Measurements from ENCODE around the gene SLC39A13. TPM values are rescaled to one million over a fixed set of nuclear protein-coding genes. Genes with fewer than 3 reads are reported as not detected.
A peak's percentile ranks its signal among the peaks of the same experiment; 100 is the strongest.

SLC39A13 gene
- total RNA-seq, 1 donor from 2014 or later = 124 TPM

DNA sequence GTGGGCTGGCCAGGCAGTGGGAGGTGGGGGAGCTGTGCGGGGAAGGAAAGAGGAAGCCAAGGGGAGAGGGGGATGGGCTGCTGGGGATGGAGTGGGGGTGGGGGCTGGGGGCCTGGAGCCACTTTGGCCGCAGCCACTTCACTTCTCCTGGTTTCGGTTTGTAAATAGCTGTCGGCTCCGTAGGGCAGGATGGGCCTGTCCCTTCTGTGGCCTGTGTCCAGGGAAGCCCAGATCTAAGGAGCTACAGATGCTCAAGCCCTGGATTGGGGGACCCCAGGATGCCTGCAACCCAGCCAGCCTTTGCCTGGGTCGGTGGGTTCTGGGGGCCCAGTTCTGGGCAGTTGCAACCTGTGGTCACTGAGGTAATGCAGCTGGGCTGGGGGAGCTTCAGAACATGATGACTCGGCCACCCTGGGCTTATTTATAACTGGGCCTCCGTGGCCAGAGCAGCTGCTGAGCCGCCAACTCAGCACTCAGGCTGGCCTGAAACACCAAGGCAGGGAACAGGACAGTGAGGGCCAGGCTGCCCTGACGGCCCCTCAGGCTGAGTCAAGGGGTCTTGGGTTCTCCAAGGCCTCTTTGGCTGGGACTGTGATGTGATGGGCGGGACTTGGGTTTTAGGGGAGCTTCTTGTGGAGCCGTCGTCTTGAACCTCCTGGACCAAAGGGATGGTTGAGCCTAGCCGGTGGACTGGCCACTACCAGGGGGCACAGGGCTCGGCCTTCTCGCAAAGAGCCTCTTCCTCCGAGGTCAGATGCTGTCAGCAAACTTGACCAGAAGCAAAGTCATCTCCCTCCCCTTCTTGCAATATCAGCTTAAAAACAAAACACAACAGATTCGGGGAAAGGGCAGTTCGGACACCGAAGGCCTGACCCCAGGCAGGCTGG, 15.0 kb upstream of the SLC39A13 start:
- Mint-ChIP-seq H3K27ac (ENCODE audit: unreplicated experiment) (peak overlapping the region; percentile 8), H3K27me3 (ENCODE audit: low read depth) (no peaks in the 10 kb centered on the region), H3K36me3 (ENCODE audit: low read depth) (no peaks in the 10 kb centered on the region), H3K9me3 (ENCODE audit: low read depth) (no peaks in the 10 kb centered on the region), H3K4me3 (ENCODE audit: unreplicated experiment) (no peak overlapping the region), H3K4me1 (ENCODE audit: low read depth) (no peaks in the 10 kb centered on the region)
- TF ChIP-seq, protein P1, sequence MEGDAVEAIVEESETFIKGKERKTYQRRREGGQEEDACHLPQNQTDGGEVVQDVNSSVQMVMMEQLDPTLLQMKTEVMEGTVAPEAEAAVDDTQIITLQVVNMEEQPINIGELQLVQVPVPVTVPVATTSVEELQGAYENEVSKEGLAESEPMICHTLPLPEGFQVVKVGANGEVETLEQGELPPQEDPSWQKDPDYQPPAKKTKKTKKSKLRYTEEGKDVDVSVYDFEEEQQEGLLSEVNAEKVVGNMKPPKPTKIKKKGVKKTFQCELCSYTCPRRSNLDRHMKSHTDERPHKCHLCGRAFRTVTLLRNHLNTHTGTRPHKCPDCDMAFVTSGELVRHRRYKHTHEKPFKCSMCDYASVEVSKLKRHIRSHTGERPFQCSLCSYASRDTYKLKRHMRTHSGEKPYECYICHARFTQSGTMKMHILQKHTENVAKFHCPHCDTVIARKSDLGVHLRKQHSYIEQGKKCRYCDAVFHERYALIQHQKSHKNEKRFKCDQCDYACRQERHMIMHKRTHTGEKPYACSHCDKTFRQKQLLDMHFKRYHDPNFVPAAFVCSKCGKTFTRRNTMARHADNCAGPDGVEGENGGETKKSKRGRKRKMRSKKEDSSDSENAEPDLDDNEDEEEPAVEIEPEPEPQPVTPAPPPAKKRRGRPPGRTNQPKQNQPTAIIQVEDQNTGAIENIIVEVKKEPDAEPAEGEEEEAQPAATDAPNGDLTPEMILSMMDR (IDR thresholded peaks at IDR 0.05) = no peak
- DNase-seq (ENCODE audit: low spot score) = no peak

DNA sequence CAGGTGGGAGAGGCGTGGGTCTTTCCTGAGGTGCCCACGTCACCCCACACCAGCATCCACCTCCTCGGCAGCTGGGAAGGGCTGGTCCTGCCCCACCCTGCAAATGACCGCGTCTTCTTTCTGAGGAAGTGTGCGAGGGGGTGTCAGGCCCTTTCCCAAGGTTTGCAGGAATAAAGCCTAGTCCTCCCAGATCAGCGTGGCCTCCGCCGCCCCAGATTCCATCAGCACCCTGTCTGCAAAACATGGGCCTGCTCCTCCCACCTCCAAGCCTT, 14.4 kb upstream of the SLC39A13 start:
- H3K36me3 Mint-ChIP-seq (ENCODE audit: low read depth) = no peaks in the 10 kb centered on the region
- TF ChIP-seq, protein P1 (IDR thresholded peaks at IDR 0.05) = no peak
- no peaks in the 10 kb centered on the region for H3K9me3 Mint-ChIP-seq (ENCODE audit: low read depth)
- no peaks in the 10 kb centered on the region for H3K27me3 Mint-ChIP-seq (ENCODE audit: low read depth)
- no peak overlapping the region for H3K4me3 Mint-ChIP-seq (ENCODE audit: unreplicated experiment)
- no peaks in the 10 kb centered on the region for H3K4me1 Mint-ChIP-seq (ENCODE audit: low read depth)
- H3K27ac Mint-ChIP-seq (ENCODE audit: unreplicated experiment) = no peak overlapping the region
- DNase-seq (ENCODE audit: low spot score) = no peak

DNA sequence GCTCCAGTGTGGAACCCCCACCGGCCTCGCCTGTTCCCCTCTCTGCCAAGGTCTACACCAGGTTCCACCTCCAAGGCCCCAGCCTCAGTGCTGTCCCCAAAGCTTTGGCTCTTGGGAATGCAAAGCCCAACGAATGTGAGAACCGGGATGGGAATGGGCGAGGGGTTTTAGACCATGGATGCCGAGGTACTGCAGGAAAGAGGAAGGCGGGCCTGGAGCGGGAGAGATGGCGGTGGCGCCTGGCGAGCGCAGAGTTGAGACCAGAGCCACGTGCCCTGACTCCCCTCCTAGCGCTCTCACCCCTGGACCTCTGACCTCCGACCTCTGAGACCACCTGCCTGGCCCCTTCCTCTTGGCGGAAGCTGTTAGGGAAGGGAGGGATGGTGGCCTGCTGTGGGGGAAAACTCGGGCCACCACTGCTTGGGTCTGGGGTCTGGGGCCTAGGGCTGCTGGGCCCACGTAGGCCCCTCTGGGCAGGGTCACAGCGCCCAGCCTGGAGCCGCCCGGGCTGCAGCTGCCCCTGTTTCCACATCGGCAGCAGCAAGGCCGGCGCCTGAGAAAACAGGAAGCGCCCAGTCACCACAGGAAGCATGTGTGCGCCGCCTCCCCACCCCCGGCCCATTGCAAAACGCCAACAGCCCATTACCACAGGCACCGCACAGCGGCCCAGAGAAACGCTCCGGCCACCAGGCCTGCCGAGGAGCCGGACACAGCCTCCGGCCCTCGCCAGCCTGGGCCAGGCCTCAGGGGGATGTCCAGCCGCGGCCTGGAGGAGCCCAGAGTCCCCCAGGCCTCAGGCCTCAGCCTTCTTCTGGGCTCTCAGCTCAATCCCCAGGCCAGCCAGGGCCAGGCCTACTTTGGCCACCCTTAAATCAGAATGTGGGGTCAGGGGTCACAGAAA, 13.8 kb upstream of the SLC39A13 start:
- no peaks in the 10 kb centered on the region for H3K27me3 Mint-ChIP-seq (ENCODE audit: low read depth)
- H3K9me3 Mint-ChIP-seq (ENCODE audit: low read depth) = no peaks in the 10 kb centered on the region
- no peak overlapping the region for H3K27ac Mint-ChIP-seq (ENCODE audit: unreplicated experiment)
- no peaks in the 10 kb centered on the region for H3K36me3 Mint-ChIP-seq (ENCODE audit: low read depth)
- TF ChIP-seq, protein P1 (IDR thresholded peaks at IDR 0.05) = no peak
- DNase-seq (ENCODE audit: low spot score) = no peak
- no peak overlapping the region for H3K4me3 Mint-ChIP-seq (ENCODE audit: unreplicated experiment)
- peaks cover 1% of the 10 kb centered on the region for H3K4me1 Mint-ChIP-seq (ENCODE audit: low read depth)

DNA sequence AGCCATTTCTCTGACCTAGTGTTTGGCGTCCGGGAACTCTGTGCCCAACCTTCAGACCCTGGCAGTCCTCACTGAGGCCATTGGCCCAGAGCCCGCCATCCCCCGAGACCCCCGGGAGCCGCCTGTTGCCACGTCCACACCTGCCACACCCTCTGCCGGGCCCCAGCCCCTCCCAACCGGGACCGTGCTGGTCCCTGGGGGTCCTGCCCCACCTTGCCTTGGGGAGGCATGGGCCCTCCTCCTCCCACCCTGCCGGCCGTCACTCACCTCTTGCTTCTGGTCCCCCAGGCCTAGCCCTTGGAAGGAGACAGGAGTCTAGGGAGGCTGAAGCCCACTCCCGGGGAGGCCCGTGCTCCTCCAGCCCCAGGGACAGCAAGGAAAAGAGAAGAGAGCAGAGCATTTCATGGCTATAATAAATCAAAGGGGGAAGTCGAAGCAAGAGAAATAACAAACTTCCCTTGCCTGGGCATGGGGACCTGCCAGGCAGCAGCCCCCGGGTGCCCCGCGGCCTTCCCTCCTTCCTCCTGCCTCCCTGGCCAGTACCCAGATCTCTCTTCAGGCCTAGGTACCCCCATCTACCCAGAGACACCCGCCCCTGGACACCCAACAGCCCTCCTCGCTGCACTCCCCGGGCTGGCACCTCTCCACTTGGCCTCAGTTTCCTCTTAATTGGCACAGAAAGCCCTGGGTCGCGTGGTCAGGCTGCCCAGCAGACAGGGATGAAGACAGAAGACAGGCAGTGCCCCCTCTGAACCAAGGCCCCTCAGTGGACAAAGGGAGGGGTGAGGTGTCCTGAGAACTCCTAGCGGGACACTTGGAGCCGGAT, 13.0 kb upstream of the SLC39A13 start:
- Mint-ChIP-seq H3K27me3 (ENCODE audit: low read depth) (no peaks in the 10 kb centered on the region), H3K9me3 (ENCODE audit: low read depth) (no peaks in the 10 kb centered on the region), H3K4me1 (ENCODE audit: low read depth) (peaks cover 6% of the 10 kb centered on the region), H3K27ac (ENCODE audit: unreplicated experiment) (no peak overlapping the region), H3K36me3 (ENCODE audit: low read depth) (no peaks in the 10 kb centered on the region), H3K4me3 (ENCODE audit: unreplicated experiment) (no peak overlapping the region)
- DNase-seq (ENCODE audit: low spot score) = peak; percentile 92
- TF ChIP-seq, protein P1 (IDR thresholded peaks at IDR 0.05) = no peak

DNA sequence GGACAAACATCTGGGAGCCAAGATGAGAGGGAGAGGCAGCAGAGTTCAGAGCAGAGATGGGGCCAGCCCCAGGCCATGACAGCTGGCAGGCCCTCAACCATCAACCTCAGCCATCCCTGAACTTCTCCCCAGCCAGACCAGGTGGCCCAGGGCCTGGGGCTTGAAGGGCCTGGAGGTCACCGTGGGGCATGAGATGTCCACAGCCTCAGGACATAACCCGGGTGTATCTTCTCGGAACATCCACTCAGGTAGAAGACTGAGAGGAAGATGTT, 12.4 kb upstream of the SLC39A13 start:
- no peak overlapping the region for H3K27ac Mint-ChIP-seq (ENCODE audit: unreplicated experiment)
- H3K9me3 Mint-ChIP-seq (ENCODE audit: low read depth) = no peaks in the 10 kb centered on the region
- no peaks in the 10 kb centered on the region for H3K36me3 Mint-ChIP-seq (ENCODE audit: low read depth)
- DNase-seq (ENCODE audit: low spot score) = no peak
- H3K27me3 Mint-ChIP-seq (ENCODE audit: low read depth) = no peaks in the 10 kb centered on the region
- H3K4me1 Mint-ChIP-seq (ENCODE audit: low read depth) = peaks cover 9% of the 10 kb centered on the region
- H3K4me3 Mint-ChIP-seq (ENCODE audit: unreplicated experiment) = no peak overlapping the region
- TF ChIP-seq, protein P1 (IDR thresholded peaks at IDR 0.05) = no peak
